SK-N-SH (cell line): ENCODE measurements around the gene TET2. TPM values are rescaled to one million over a fixed set of nuclear protein-coding genes. Genes with fewer than 3 reads are reported as not detected.

Experiments
- CTCF ChIA-PET: fragments of 300-600, 350-600 bp; formaldehyde crosslinking; extraction: SDS; loops from one replicate; lab custom pipeline; 2021; lab: Yijun Ruan, JAX
- POLR2A ChIA-PET: fragments of 350-600 bp; sonication (Branson Sonifier 250); formaldehyde crosslinking; extraction: SDS; loops from one replicate; lab custom pipeline; 2020; ENCODE audit warnings: antibody characterized with exemption, inconsistent platforms; lab: Yijun Ruan, JAX
- DNase-seq: peaks from one replicate; pipeline ENCODE4 v3.0.0; 2012
- H2AFZ ChIP-seq: fragments of 200-600 bp; sonication (generic); 2 replicates; pipeline ENCODE4 v1.8.1; 2016; ENCODE audit warnings: antibody characterized with exemption, mild to moderate bottlenecking, low read depth
- H3F3A ChIP-seq: fragments of 200-600 bp; sonication (generic); replicated peaks from 2 replicates; pipeline ENCODE3; 2016; ENCODE audit warnings: antibody characterized with exemption, mild to moderate bottlenecking; ENCODE audit not compliant: insufficient read depth
- H3K27ac ChIP-seq, 2 experiments: fragments of 200-500 bp in 1 of 2; fragments of 200-600 bp in 1 of 2; sonication (Bioruptor generic) in 1 of 2; sonication (generic), shearing (Covaris generic) in 1 of 2; 2 replicates each; pipeline versions ENCODE4 v1.5.1 to v1.6.1; 2014 to 2016; ENCODE audit warnings: low read depth in 2 of 2, inconsistent platforms in 1 of 2, low read length in 1 of 2, mild to moderate bottlenecking in 1 of 2, mixed read lengths in 1 of 2
- H3K27me3 ChIP-seq: fragments of 200-600 bp; sonication (generic), shearing (Covaris generic); 2 replicates; pipeline ENCODE4 v1.6.1; 2016; ENCODE audit warnings: mixed run types; ENCODE audit not compliant: insufficient read depth
- H3K36me3 ChIP-seq, 2 experiments: fragments of 200-500 bp in 1 of 2; fragments of 200-600 bp in 1 of 2; sonication (Bioruptor generic) in 1 of 2; sonication (generic) in 1 of 2; replicated peaks in 1 of 2; 2 replicates each; pipeline versions ENCODE3 to v1.5.1; 2014 to 2016; ENCODE audit warnings: low read length in 1 of 2, mild to moderate bottlenecking in 1 of 2; ENCODE audit not compliant: insufficient read depth in 2 of 2, control insufficient read depth in 1 of 2
- H3K4me1 ChIP-seq, 2 experiments: fragments of 200-500 bp in 1 of 2; fragments of 200-600 bp in 1 of 2; sonication (Bioruptor generic) in 1 of 2; sonication (generic), shearing (Covaris generic) in 1 of 2; 2 replicates each; pipeline versions ENCODE4 v1.5.1 to v1.6.1; 2014 to 2016; ENCODE audit warnings: low read depth in 1 of 2, low read length in 1 of 2, mixed run types in 1 of 2; ENCODE audit not compliant: insufficient read depth in 2 of 2, control insufficient read depth in 1 of 2
- H3K4me2 ChIP-seq: fragments of 200-600 bp; sonication (generic), shearing (Covaris generic); 2 replicates; pipeline ENCODE4 v1.6.1; 2017; ENCODE audit warnings: mixed run types
- H3K4me3 ChIP-seq, 2 experiments: fragments of 200-500 bp in 1 of 2; fragments of 200-600 bp in 1 of 2; sonication (Bioruptor generic) in 1 of 2; sonication (generic), shearing (Covaris generic) in 1 of 2; 2 replicates each; pipeline versions ENCODE4 v1.5.1 to v1.8.1; 2014 to 2016; ENCODE audit warnings: low read depth in 2 of 2, inconsistent platforms in 1 of 2, low read length in 1 of 2, mild to moderate bottlenecking in 1 of 2, mixed read lengths in 1 of 2, moderate library complexity in 1 of 2
- H3K79me2 ChIP-seq: fragments of 200-600 bp; sonication (generic); 2 replicates; pipeline ENCODE4 v1.8.1; 2017; ENCODE audit warnings: mild to moderate bottlenecking; ENCODE audit not compliant: insufficient read depth
- H3K9ac ChIP-seq: fragments of 200-600 bp; sonication (generic); 2 replicates; pipeline ENCODE4 v1.6.1; 2017; ENCODE audit warnings: mixed run types
- H3K9me2 ChIP-seq: fragments of 200-600 bp; sonication (generic); 2 replicates; pipeline ENCODE4 v1.6.1; 2017; ENCODE audit warnings: mixed run types
- H3K9me3 ChIP-seq: fragments of 200-600 bp; sonication (generic); 2 replicates; pipeline ENCODE4 v1.6.1; 2017; ENCODE audit warnings: mixed run types, mild to moderate bottlenecking, moderate library complexity
- H4K20me1 ChIP-seq: fragments of 200-600 bp; sonication (generic); 2 replicates; pipeline ENCODE4 v1.6.1; 2017; ENCODE audit warnings: mild to moderate bottlenecking, mixed run types; ENCODE audit not compliant: insufficient read depth
- FOSL2 ChIP-seq: IDR thresholded peaks from 2 replicates; pipeline ENCODE4 v1.4.0; 2012; ENCODE audit warnings: low read depth, mild to moderate bottlenecking, moderate library complexity, borderline replicate concordance
- JUND ChIP-seq: IDR thresholded peaks from 2 replicates; pipeline ENCODE4 v1.4.0; 2012
- MEF2A ChIP-seq: IDR thresholded peaks from 2 replicates; pipeline ENCODE4 v1.4.0; 2012; ENCODE audit warnings: low read depth, borderline replicate concordance
- NFIC ChIP-seq: IDR thresholded peaks from 2 replicates; pipeline ENCODE4 v1.4.0; 2012; ENCODE audit warnings: borderline replicate concordance
- RAD21 ChIP-seq: IDR thresholded peaks from 2 replicates; pipeline ENCODE4 v1.6.1; 2012; ENCODE audit warnings: mild to moderate bottlenecking, low read length
- RCOR1 ChIP-seq: fragments of 150-350 bp; IDR thresholded peaks from 2 replicates; pipeline ENCODE4 v1.6.1; 2017; ENCODE audit warnings: antibody characterized with exemption, low read length
- RXRA ChIP-seq: IDR thresholded peaks from 2 replicates; pipeline ENCODE4 v1.4.0; 2012; ENCODE audit warnings: low read depth, mild to moderate bottlenecking, borderline replicate concordance
- SIN3A ChIP-seq: IDR thresholded peaks from 2 replicates; pipeline ENCODE4 v1.6.1; 2012; ENCODE audit warnings: low read depth, mild to moderate bottlenecking, low read length, moderate library complexity, borderline replicate concordance
- WGBS: methylation state at CpG from one replicate; pipeline ENCODE4 v1.1.6; 2017; ENCODE audit warnings: low lambda C conversion rate; 5-methylcytosine and 5-hydroxymethylcytosine counted together
- polyA plus RNA-seq, 3 experiments: library from polyadenylated mRNA; depleted of rRNA; stranded (reverse); fragments of >200 nt; gene quantifications; 2 replicates each; pipeline ENCODE4 v1.2.3, GENCODE V29; 2012
- TF ChIP-seq, protein P1 (sequence below): IDR thresholded peaks from 2 replicates; pipeline ENCODE4 v1.4.0; 2012; ENCODE audit warnings: low read depth, borderline replicate concordance

Gene TET2
- polyA plus RNA-seq, 1 of the 3 experiments (the other 2 are of a cell fraction) = 3.5 TPM

DNA sequence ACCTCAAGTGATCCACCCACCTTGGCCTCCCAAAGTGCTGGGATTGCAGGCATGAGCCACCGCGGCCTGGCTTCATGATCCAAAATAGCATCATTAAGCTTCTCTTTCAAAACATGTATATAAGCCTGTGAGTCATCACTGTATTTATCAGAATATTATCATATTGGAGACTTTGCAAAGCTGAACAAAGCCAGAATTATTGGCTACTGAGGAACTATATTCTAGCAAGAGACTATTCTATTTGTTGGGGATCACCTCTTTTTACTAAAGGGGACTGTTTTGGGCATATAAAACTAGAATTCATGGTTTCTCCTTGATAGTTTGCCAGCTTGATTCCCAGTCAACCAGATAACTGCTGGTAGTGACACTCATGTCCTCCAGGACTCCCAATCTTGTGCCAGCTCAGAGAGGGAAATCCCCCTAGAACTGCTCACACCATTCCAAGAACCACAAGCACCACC, 40.1 kb downstream of the TET2 start:
- no peaks in the 10 kb centered on the region for H3K9me2 ChIP-seq
- no peak overlapping the region for H3K4me3 ChIP-seq
- H2AFZ ChIP-seq = no peak overlapping the region
- peaks cover 3 to 8% of the 10 kb centered on the region in 2 experiments for H3K36me3 ChIP-seq
- H3F3A ChIP-seq = peaks cover 21% of the 10 kb centered on the region
- CTCF ChIA-PET = interaction anchor here (0.6 kb wide), 1 partner anchor 15 kb away, joined by 3 read pairs; no protein-coding TSS in a partner anchor
- peak overlapping the region; percentile 27; the same call in 1 of the 2 replicates for H3K4me2 ChIP-seq
- peaks cover 59% of the 10 kb centered on the region for H3K79me2 ChIP-seq
- no peak overlapping the region for H3K9ac ChIP-seq
- TF ChIP-seq MEF2A (peak; percentile 51; the same call in 1 of the 2 replicates), RXRA (0 out of 2 replicates have a peak, but pooled peaks have one; percentile 12), RCOR1 (no peak), FOSL2 (peak; percentile 54; the same call in 1 of the 2 replicates), RAD21 (no peak), NFIC (no peak; the same call in 1 of the 2 replicates), JUND (0 out of 2 replicates have a peak, but pooled peaks have one; percentile 28)
- TF ChIP-seq, all 33 proteins: peak for 4
- 75% methylated on average over 2 of the region's 2 CpGs for WGBS
- POLR2A ChIA-PET = no interaction called here
- Histone ChIP-seq H3K4me1 (peaks cover 0 to 18% of the 10 kb centered on the region in 2 experiments), H4K20me1 (peaks cover 16% of the 10 kb centered on the region; the same call in 1 of the 2 replicates), H3K27me3 (no peaks in the 10 kb centered on the region), H3K9me3 (no peaks in the 10 kb centered on the region), H3K27ac (peak overlapping the region in 1 of 2 experiments; percentile 44; a peak in 2 of 4 replicates)
- DNase-seq = no peak

DNA sequence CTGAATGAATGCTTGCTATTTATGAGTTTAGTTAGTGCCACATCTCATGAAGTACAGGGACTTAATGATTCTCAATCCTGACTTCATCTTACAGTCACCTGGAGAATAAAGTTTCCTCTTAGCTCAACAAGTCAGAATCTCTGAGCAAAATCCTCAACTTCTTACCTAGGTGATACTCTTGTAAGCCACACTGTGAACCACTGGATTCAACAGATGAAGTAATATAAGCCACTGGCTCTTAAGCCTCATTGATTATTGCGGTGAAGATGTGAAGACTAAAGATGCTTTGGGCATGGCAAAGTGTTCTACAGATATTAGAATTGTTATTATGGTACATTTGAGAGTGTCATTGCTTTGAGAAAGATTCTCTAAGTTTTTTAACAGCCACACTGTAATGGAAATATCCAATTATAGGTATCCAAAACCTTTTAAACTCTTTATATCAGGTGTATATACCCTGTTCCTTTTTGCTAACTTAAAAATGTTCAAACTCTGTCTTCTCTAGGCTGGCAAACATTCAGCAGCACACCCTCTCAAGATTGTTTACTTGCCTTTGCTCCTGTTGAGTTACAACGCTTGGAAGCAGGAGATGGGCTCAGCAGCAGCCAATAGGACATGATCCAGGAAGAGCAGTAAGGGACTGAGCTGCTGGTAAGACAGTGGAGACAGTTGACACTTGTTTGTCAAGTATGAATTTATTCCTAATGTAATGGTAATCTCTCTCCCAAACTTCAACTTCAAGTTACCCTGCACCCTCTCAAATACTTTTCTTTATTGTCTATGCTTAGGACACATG, 43.4 kb downstream of the TET2 start:
- 97% methylated on average over 2 of the region's 2 CpGs for WGBS
- Histone ChIP-seq H3K9ac (no peak overlapping the region), H2AFZ (no peak overlapping the region), H4K20me1 (peaks cover 12% of the 10 kb centered on the region; the same call in 1 of the 2 replicates), H3K79me2 (peaks cover 54% of the 10 kb centered on the region), H3K9me3 (no peaks in the 10 kb centered on the region), H3K9me2 (no peaks in the 10 kb centered on the region), H3K4me3 (no peak overlapping the region), H3K27ac (peak overlapping the region in 1 of 2 experiments; percentile 88; a peak in 1 of 4 replicates), H3K27me3 (no peaks in the 10 kb centered on the region), H3K36me3 (peaks cover 6 to 8% of the 10 kb centered on the region in 2 experiments), H3K4me1 (peaks cover 0 to 48% of the 10 kb centered on the region in 2 experiments), H3F3A (peaks cover 47% of the 10 kb centered on the region), H3K4me2 (no peak overlapping the region)
- TF ChIP-seq, protein P1, sequence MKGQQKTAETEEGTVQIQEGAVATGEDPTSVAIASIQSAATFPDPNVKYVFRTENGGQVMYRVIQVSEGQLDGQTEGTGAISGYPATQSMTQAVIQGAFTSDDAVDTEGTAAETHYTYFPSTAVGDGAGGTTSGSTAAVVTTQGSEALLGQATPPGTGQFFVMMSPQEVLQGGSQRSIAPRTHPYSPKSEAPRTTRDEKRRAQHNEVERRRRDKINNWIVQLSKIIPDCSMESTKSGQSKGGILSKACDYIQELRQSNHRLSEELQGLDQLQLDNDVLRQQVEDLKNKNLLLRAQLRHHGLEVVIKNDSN = no peak
- no peak for TF ChIP-seq RAD21
- TF ChIP-seq SIN3A = no peak
- CTCF ChIA-PET = no interaction called here
- POLR2A ChIA-PET = no interaction called here
- no peak for DNase-seq
